ENCODE measurements around the gene MRPL36. TPM values are rescaled to one million over a fixed set of nuclear protein-coding genes. Genes with fewer than 3 reads are reported as not detected.

Gene MRPL36
- total and polyA plus RNA-seq, 2 donors from 2014 or later, result 29.6 to 96.7 TPM

DNA sequence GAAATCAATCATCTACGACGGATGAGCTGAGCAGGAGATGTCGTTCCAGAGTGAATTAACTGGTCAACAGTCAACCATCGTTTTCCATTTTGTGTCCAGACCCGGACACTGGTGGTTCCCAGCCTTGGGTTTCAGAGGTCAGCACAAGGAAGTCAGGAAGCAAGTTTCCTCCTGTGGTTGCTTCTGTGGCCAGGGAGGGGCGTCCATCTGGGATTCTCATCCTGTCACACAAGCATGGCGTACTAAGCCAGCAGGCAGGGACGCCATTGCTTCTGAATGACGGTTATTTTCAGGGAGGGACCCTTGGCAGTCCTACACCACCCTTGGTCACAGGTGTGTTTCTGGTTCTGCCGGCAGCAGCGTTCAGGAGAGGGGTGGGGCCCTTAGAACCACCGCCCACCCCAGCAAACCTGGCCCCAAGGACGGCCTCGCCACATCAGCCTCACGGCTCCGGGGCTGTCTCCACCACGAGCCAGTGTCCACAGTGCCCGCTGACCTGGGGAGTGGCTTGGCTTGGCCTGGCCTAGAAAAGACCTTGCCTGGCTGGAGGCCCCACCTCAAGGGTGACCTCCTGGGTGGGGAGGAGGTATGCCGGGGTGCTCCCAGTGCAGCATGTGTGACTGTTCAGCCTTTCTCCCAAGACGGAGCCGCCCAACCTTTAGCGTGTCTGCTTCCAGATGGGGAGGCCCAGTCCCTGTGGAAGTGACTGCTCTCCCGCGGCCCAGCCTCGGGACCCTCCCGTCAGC, 26.8 kb upstream of the MRPL36 start:
- H3K27ac ChIP-seq (ENCODE audit: low read depth in 2 of 2, low read length in 2 of 2), result no peak overlapping the region
- TF ChIP-seq, protein P1, sequence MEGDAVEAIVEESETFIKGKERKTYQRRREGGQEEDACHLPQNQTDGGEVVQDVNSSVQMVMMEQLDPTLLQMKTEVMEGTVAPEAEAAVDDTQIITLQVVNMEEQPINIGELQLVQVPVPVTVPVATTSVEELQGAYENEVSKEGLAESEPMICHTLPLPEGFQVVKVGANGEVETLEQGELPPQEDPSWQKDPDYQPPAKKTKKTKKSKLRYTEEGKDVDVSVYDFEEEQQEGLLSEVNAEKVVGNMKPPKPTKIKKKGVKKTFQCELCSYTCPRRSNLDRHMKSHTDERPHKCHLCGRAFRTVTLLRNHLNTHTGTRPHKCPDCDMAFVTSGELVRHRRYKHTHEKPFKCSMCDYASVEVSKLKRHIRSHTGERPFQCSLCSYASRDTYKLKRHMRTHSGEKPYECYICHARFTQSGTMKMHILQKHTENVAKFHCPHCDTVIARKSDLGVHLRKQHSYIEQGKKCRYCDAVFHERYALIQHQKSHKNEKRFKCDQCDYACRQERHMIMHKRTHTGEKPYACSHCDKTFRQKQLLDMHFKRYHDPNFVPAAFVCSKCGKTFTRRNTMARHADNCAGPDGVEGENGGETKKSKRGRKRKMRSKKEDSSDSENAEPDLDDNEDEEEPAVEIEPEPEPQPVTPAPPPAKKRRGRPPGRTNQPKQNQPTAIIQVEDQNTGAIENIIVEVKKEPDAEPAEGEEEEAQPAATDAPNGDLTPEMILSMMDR (IDR thresholded peaks at IDR 0.05; ENCODE audit: borderline replicate concordance, extremely low read depth, insufficient read depth), result no peak
- H3K4me1 ChIP-seq (ENCODE audit: control insufficient read depth in 2 of 3, insufficient read depth in 2 of 3, low read depth in 1 of 3, low read length in 3 of 3), result no peaks in the 10 kb centered on the region
- intact Hi-C loops (cut with DNase I), result no loop called here
- peak in 1 of 5 donors; percentile 32 for DNase-seq
- no peak overlapping the region for H3K4me3 ChIP-seq (ENCODE audit: low read length in 3 of 3)
- FAIRE-seq, result no peak
- H3K27me3 ChIP-seq (ENCODE audit: control insufficient read depth, insufficient read depth, low read length), result no peaks in the 10 kb centered on the region
- peaks cover 0 to 7% (median 5%) of the 10 kb centered on the region in 3 donors for H3K36me3 ChIP-seq (ENCODE audit: control insufficient read depth in 2 of 3, insufficient read depth in 3 of 3, low read length in 3 of 3)
- H3K9ac ChIP-seq (ENCODE audit: low read length in 3 of 3), result no peak overlapping the region
- no peaks in the 10 kb centered on the region for H3K9me3 ChIP-seq (ENCODE audit: control insufficient read depth in 2 of 3, insufficient read depth in 1 of 3, low read length in 3 of 3)

DNA sequence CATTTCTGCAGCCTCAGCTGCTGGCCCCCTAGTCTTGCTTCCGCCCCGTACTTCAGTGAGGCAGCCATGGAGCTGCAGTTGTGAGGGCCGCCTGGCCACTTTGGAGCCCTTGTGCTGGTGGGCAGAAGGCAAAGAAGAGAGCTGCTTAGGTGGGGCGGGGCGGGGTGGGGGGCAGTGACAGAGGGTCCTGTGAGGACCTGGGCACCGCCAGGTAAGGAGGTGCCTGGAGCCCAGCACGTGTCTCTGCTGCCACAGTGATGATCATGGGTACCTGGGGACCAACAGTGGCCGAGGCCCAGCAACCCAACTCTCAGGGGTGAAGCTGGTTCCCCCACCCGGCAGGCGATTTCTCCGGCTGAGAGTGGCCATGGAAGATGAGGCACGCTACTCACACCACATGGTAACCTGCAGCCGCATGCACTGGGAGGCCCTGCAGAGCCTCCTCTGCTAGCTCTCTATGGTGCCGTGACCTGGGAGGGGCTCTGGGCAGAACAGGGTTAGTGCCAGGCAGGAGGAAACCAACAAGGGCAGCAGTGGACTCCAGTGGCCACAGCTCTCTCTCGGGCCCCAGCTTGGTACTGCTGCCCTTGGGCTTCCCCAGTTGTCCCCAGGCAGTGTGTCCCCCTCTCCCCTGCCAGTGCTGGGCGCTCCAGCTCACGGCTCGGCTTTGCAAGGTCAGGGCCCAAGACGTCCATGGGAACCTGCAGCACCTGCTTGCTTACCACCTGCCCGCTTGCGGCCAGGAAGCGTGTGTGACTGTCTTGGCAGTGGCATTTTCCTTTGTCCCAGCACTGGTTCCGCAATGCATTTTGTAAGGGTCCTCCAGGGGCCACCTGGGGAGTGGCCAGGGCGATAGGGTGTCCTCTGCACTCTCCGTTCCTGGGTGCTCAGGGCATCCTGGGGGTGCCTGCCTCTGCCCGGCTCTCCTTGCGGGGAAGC, 25.5 kb upstream of the MRPL36 start:
- no peak overlapping the region for H3K4me3 ChIP-seq (ENCODE audit: low read length in 3 of 3)
- H3K9me3 ChIP-seq (ENCODE audit: control insufficient read depth in 2 of 3, insufficient read depth in 1 of 3, low read length in 3 of 3), result no peaks in the 10 kb centered on the region
- no peak overlapping the region for H3K9ac ChIP-seq (ENCODE audit: low read length in 3 of 3)
- TF ChIP-seq, protein P1 (IDR thresholded peaks at IDR 0.05; ENCODE audit: borderline replicate concordance, extremely low read depth, insufficient read depth), result no peak
- FAIRE-seq (no peak), DNase-seq (peak in 1 of 5 donors; percentile 16)
- H3K27me3 ChIP-seq (ENCODE audit: control insufficient read depth, insufficient read depth, low read length), result no peaks in the 10 kb centered on the region
- H3K4me1 ChIP-seq (ENCODE audit: control insufficient read depth in 2 of 3, insufficient read depth in 2 of 3, low read depth in 1 of 3, low read length in 3 of 3), result no peaks in the 10 kb centered on the region
- H3K27ac ChIP-seq (ENCODE audit: low read depth in 2 of 2, low read length in 2 of 2), result no peak overlapping the region
- intact Hi-C loops (cut with DNase I), result no loop called here
- H3K36me3 ChIP-seq (ENCODE audit: control insufficient read depth in 2 of 3, insufficient read depth in 3 of 3, low read length in 3 of 3), result peaks cover 0 to 18% (median 9%) of the 10 kb centered on the region in 3 donors

DNA sequence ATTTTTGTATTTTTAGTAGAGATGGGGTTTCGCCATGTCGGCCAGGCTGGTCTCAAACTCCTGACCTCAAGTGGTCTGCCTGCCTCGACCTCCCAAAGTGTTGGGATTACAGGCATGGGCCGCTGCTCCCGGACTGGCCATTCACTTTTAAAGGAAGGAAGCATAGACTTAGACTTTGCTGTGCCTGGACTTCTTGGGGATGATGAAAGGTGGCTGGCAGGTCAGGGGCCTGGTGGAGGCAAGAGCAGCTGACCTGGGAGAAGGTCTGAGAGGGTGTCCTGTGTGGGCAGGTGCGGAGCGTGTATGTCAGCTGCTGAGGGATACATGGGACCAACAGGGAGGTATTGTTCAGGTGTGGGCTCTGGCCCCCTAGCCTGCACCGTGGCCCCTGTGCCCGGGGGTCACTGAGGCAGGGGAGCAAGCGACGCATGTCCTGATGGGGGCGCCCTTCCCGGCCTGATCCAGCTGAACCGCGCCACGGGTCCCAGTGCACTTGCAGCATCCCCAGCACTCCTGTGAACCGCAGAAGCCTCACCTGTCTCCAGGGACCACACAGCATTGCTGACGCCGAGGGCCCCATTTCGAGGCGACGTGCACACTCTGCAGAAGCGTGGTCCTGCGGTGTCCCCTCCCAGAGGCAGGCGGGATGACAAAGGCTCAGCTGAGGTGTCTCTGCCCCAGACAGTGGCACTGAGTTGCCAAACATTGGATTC, 24.6 kb upstream of the MRPL36 start:
- intact Hi-C loops (cut with DNase I), result no loop called here
- H3K9ac ChIP-seq (ENCODE audit: low read length in 3 of 3), result no peak overlapping the region
- no peaks in the 10 kb centered on the region for H3K4me1 ChIP-seq (ENCODE audit: control insufficient read depth in 2 of 3, insufficient read depth in 2 of 3, low read depth in 1 of 3, low read length in 3 of 3)
- H3K27me3 ChIP-seq (ENCODE audit: control insufficient read depth, insufficient read depth, low read length), result no peaks in the 10 kb centered on the region
- DNase-seq (peak in 1 of 5 donors; percentile 25), FAIRE-seq (no peak)
- H3K27ac ChIP-seq (ENCODE audit: low read depth in 2 of 2, low read length in 2 of 2), result no peak overlapping the region
- peaks cover 0 to 19% (median 9%) of the 10 kb centered on the region in 3 donors for H3K36me3 ChIP-seq (ENCODE audit: control insufficient read depth in 2 of 3, insufficient read depth in 3 of 3, low read length in 3 of 3)
- no peaks in the 10 kb centered on the region for H3K9me3 ChIP-seq (ENCODE audit: control insufficient read depth in 2 of 3, insufficient read depth in 1 of 3, low read length in 3 of 3)
- TF ChIP-seq, protein P1 (IDR thresholded peaks at IDR 0.05; ENCODE audit: borderline replicate concordance, extremely low read depth, insufficient read depth), result no peak
- H3K4me3 ChIP-seq (ENCODE audit: low read length in 3 of 3), result no peak overlapping the region
